GM19328 (cell line): ENCODE results near the gene SLC38A11.
"Not testable (repeated sequence)": the region's sequence is repeated elsewhere in the genome, so short reads cannot be mapped to it uniquely, and the experiment has no call there.

Source experiments
- ATAC-seq: cut with Tn5 transposase; IDR thresholded peaks from one replicate; pipeline ENCODE4 v1.9.1; 2021; ENCODE audit warnings: mild to moderate bottlenecking, moderate library complexity; ENCODE audit not compliant: unreplicated experiment

SLC38A11 gene

DNA sequence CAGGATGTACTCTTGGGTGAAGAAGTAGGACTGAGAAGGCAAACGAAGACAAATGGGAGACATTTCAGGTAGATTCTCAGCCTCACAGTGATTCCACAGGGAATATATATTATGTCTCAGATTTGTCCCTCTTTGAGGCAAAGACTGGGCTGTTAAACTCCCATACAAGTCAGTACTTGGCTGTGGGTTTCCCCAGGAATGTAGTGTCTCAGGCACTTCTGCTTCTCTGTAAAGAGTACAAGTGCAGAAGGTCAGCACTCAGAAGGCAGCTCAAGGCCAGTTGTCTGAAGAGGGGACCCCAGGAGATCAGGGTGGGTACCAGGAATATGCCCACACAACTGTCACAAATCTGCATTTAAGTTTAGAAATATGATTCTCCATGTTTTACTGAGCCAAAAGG, 73.8 kb downstream of the SLC38A11 start:
- no peak for ATAC-seq

DNA sequence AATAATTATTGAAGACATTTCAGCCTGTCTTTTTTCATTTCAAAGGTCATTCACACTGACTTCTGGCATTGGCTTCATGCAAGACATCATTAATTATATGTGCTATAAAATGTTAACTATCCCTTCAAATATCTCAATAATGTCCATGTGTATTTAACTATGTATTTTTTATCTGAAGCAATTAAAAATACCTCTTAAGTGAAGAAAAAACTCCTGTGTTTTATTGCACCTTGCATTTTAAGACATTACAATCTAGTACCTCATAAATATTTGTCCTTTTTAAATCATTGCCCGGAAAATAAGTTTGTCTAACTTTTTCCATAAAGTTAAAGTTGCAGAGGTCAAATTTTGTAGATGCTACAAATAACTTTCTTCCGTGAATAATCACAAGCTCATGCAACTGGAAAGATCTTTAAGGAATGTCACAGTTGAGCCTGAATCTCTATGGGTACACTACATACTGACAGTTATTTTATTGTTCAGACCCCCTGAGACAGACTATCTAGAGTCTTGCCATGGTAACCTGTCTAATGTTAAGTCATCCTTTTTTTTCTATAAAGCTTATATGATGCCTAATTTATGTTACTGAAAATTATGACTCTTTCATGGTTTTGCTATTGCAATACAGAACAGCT, 75.3 kb downstream of the SLC38A11 start:
- ATAC-seq, result no peak

DNA sequence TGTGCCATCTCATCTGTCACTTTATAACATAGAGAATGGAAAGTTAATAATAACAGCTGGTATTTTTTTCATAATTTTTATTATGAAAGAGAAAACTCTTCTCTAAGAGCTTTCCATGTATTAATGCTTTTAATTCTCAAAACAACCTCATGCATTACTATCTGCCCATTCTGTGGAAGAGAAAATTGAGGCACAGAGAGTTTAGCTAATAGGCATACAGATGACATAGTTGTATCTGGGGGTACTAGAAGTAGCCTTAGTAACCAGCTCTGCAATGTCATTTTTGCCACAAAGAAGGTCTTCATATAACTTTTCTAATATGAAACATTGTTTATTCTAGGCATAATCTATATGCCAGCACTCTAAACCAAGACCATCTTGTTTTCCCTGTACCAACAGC, 77.4 kb downstream of the SLC38A11 start:
- no peak for ATAC-seq

DNA sequence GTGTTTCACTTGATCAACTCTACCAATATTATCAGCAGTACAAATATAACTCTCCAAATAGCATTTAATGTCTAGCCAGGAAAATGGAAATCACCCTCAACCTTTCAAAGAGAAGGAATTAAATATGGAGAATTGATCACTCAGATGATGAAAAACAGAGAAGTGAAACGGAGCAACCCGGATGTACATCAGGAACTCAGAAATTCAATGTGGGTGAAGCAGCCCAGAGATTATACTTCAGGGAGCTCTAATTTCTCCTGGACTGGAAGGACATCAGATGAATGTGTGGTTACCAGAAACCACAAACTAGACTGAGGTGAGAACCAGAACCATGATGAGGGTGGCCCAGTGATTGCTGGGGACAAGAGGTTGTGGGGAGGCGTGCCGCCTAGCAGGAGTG, 78.2 kb downstream of the SLC38A11 start:
- no peak for ATAC-seq

DNA sequence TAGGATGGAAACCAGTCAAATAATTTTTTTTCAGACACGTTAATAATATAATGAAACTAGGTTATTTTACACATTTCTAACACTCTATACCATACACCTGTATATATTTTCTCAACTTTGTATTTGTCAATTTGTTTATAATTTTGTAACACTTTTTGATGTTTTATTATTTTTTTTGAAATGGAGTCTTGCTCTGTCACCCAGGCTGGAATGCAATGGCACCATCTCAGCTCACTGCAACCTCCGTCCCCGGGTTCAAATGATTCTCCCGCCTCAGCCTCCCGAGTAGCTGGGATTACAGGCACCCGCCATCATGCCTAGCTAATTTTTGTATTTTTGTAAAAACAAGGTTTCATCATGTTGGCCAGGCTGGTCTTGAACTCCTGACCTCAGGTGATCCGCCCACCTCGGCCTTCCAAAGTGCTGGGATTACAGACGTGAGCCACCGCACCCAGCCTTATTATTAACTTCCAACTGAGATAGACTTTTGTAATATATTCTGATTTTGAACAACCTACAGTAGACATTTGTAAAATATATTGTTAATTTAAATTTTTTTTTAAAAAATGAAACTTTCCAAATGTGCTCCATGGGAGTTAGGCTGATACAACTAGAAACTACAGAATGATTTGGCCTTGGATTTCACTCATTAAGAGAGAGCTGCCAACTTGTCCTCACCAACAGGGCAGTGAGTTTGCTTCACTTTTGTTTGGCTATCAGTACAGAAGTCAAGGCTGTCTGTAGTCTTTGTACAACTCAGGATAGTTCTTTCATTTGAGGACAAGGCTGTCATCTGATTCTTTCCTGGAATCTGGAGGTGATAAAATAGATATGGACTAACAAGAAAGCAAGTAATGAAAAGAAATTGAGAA, 79.8 kb downstream of the SLC38A11 start:
- ATAC-seq, result no peak

DNA sequence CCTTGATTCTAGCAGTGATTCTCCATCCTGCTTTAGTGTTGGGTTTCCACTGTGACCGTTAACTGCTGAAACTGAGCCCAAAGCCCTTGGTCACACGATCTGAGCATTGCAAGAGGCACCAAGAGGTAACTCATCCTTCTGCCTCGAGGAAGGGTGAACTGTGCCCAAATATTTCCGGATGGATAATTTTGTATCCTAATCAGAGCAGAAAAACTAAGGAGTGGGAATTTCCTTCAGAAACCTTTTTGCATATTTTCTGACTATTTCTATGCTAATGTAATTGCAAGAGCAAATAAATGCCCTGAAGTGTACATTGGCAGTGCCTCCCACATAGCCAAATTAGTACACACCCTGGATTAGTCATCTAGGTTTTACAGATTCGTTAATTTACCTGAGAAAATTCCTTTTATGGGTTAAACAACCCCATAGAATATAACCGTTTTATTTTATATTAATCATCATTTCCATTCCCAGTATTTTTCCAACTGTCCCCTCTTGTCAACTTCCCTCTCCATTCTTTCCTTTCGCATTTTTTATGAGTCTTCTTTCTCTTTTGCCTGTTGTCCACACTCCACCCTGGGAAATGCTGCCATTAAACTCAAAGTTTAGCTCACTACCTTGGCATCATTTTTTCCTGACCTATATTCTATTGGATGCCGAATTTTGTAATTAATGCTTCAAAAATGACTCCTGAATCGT, 82.0 kb downstream of the SLC38A11 start:
- ATAC-seq, result no peak

DNA sequence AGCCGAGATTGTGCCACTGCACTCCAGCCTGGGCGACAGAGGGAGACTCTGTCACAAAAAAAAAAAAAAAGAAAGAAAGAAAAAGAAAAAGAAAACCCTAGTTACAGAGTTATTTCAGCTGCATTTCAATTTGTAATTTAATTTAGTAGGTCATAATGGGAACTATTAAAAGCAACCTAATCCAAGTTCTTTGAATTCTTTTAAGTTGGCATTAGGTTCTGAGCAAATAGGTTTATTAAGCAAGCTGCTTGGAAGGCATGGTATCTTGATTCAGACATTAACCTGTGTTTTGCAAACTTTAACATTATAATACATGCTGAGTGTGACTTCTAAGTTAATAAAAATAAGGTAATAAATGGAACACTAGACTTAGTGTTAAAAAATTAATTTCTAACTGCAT, 83.9 kb downstream of the SLC38A11 start:
- no peak for ATAC-seq

DNA sequence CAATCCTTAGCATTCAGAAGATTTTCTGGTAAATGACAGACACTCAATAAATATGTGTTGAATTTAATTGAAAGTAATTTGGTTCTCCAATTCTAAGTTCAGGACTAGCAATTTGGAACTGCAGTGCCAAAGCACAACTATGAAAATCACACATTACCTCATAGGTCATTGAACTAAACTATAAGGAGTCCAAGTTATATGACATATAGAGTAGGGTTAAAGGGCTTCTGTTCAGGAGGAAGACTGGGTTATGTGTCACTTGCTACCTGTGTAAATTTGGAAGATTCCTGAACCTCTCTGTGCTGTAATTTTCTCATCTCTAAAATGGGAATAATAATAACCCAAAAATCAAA, 85.9 kb downstream of the SLC38A11 start:
- no peak for ATAC-seq

DNA sequence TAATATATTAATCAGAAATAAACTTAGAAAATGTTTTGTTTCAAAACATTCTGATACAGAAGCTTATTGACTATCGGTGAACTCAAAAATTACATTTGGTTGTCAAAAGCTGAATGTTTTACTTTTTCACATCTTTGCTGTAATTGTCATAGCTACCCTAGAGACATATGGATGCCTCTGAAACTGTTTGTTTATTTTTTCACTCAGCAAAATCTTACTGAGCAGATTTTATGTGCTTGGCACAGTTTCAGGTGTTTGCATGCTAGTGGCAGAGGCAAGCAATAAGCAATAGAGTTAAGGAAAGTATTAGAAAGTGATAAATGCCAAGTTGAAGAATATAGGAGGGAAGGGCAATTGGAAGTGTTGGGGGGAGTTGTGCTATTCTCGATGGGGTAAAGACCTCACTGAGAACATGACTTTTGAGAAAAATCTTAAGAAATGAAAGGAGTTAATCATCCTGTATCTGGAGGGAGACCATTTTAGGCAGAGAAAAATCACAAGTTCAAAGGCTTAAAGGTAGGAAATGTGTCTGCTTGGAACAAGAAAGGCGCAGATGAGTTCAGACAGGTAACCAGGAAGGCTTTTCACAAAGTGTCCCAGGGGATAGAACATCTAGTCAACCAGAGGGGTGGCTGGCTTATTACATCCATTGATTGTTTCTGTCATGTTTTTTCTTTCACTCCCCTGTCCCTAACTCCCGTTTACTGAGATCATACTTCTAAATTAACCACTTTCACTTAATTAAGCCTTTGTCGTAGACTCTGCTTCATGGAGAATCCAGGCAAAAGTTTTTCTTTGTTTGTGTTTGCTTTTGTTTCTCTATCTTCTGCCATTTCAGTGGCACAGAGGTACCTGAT, 86.5 kb downstream of the SLC38A11 start:
- ATAC-seq, result no peak

DNA sequence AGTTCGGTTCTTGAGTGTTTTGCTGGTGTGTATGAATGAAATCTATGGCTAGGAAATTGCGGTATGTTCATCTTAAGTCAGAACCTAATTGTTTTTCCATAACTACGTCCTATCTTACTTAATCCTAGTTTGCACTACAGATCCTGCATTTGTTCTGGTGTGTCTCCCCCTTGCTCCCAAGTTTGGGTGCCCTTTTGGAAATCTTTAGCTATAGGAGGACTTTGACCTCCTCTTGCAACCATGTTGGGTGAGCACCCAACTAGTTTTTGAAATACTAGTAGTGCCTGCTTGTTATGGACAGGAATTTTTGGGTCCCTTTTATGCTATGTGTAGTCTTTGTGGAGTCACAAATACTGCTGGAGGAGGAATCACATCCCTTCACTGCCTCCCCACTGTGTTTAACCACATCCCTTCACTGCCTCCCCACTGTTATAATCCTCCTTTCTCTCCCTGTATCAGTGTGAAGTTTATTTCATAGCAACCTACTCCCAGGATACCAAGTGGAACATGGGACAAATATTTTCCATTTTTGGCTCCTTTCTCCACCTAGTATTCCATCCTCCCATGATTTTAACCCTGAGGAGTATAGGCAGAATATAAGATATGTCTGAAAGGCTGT, 87.4 kb downstream of the SLC38A11 start:
- no peak for ATAC-seq

DNA sequence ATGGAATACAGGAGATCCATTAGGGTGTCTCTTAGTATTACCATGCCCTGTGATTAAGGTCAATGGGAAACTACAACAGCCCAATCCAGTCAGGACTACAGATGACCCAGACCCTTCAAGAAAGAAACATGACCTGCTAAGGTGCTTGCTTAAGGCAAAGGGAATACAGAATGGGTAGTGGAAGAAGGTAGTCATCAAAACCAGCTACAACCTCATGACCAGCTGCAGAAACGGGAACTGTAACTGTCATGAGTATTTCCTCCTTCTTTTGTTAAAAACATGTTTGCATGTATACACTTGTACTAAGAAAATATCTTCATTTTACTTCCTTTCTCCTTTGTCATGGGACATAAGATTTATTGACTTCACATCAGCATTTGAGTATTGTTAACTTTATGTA, 88.9 kb downstream of the SLC38A11 start:
- ATAC-seq, result not testable (repeated sequence)

DNA sequence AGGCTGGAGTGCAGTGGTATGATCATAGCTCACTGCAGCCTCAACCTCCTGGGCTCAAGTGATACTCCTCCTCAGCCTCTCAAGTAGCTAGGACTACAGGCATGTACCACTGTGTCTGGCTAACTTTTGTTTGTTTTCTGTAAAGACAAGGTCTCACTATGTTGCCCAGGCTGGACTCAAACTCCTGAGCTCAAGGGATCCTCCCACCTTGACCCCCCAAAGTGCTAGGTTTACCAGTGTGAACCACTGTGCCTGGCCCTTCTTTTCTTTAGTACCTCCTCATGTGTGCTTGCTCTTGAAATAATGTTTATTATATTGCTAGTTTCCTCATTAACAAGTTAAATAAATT, 94.7 kb downstream of the SLC38A11 start:
- ATAC-seq, result no peak

DNA sequence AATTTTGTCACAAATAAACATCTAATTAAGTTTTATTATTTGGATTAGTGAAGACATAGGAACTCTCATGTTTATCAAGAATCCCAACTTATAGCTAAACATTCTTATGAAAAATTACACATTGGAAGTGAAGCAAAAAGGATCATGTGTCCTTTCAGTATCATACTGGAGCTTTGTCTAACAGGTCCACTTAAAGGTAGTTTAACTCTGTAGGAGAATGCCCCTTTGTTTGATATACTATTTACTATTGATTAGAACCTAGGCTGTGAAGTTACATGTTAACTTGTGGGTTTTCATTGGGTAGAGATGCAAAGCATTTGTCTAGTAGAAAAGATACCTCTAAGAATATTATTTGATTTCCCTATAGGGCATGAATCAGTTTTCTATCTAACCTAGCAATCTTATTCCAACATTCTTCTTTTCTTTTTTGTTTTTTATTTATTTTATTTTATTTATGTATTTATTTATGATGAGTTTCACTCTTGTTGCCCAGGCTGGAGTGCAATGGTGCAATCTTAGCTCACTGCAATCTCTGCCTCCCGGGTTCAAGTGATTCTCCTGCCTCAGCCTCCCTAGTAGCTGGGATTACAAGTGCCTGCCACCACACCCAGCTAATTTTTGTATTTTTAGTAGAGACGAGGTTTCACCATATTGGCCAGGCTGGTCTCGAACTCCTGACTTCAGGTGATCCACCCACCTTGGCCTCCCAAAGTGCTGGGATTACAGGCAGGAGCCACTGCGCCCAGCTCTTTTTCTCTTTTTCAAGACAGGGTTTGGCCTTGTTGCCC, 95.2 kb downstream of the SLC38A11 start:
- ATAC-seq, result not testable (repeated sequence)

DNA sequence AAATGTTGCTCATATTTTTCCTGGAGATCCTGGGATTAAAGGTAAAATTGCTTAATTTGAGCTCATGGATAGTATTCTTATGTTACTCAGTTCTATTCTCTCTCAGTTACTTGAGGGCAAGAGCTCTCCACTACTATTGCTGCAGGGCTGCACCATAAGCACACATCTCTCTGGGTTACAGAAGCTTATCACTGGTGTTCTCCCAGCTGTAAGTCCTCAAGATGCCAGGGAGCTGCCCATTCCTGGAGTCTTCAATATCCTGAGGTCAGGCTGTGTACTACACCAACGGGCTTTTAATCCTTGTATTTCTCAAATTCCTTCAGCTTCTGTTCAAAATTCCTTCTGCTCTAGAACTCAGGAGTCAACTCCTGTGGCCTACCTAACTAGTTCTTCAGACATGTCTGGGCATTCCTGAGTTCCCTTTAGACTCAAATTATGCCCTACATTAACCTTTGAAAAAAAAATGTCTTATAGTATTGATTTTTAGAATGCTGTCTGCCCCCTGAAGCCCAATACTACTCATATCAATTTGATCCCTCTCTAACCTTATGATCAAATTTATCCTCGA, 96.0 kb downstream of the SLC38A11 start:
- no peak for ATAC-seq

DNA sequence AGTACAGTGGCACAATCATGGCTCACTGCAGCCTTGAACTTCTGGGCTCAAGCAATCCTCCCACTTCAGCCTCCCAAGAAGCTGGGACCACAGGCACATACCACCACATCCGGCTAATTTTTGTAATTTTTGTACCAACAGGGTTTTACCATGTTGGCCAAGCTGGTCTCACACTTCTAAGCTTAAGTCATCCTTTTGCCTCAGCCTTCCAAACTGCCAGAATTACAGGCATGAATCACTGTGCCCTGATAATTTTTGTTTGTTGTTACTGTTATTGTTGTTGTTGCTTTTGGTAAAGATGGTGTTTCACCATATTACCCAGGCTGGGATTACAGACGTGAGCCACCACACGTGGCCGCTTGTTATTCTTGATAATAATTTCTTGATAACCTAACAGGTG, 103.2 kb downstream of the SLC38A11 start:
- ATAC-seq, result no peak

DNA sequence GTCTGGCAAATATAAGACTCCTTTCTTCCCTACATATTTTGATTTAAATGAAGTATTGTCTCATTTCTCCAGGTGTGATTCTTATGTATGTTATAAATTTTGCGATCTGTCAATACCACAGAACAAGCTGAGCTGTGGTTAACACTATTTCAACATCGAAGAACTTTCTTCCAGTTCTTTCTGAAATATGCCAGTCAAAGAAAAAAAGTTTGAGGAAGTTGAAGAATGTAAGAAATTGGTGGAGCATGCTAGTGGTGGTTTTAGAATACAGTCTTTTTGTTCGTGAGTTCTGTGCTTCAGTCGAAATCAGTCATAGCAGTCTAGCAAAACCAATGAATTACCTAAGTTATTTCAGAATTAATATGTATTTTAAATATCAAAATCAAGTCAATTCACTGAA, 105.1 kb downstream of the SLC38A11 start:
- no peak for ATAC-seq

DNA sequence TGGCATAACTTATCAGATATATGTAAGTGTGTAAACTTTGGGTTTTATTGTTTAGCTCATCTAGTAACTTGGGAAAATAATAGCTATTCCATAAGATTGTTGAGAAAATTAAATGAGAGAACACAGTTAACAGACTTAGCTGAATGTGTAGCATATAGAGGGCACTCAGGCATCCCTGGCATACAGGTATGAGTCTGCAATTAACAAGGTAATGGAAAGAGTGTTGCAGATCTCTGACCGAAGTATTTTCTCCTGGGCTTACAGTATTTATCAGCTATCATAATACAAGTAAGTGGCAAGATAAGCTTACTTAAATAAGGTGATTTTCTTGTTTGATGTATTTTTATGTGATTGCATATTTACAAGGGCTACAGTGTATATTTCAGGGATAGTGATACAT, 105.8 kb downstream of the SLC38A11 start:
- no peak for ATAC-seq

DNA sequence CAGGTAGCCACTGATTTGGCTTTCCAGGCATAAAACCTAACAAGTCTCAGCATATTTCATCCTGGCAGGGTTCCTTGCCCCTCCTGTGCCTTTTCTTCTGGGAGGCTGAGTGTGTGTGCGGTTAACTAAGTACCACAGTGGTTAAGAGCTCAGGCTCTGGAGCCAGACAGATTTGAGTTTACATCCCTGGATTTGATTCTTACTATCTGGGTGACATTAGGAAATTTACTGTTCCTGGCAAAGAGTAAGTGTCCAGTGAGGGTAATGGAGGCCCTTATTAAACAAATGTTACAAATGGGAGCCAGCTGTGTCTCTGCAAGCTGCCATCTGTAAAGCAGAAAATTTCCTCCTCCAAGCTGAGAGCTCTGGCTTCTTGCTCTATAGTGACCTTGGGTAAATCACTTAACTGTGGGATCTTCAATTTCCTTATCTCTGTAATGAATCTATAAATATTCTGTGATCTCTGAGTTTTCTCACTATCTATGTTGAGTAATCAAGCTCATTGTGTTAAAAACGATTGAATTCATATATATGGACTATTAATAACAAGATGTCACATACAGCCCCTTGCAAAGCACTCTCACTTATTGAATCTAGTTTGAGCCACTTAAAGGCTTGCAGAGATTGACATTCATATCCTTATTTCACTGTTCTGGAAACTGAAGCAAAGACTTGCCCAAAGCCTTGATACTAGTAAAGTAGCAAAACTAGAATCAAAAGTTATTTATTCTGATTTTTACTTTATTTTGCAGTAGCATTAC, 107.2 kb downstream of the SLC38A11 start:
- ATAC-seq, result no peak

DNA sequence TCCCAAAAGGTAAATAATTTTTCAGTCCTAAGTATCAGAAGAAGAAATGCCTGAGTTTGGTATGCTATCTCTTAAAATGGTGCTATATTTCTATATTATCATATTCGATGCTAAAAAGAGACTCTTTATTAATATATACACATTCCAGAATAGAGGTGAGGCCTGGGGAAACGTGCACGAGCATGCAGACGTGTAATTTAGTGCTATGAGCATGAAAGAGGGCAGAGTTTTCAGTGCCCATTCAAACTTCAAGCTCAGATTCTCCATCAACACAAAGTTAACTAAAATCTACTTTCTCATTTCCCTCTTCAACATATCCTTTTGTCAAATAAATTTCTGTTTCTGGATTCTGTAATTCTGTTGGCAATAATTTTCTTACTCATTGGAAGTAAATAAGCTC, 108.0 kb downstream of the SLC38A11 start:
- no peak for ATAC-seq
